ENCODE measurements around the gene OGFOD2. TPM values are rescaled to one million over a fixed set of nuclear protein-coding genes. Genes with fewer than 3 reads are reported as not detected.

Gene OGFOD2
- polyA plus RNA-seq, 1 donor (not counting 4 experiments of a cell fraction or from before 2014, with no cell fraction given), result 6.9 TPM

GRCh38 chr12:122958198-122958888 is 16.7 kb upstream of the OGFOD2 start:
- no peak overlapping the region for H3K9ac ChIP-seq (ENCODE audit: control insufficient read depth, extremely low read depth, insufficient read depth, low read length)
- no peaks in the 10 kb centered on the region for H3K27me3 ChIP-seq (ENCODE audit: control insufficient read depth, extremely low read depth, insufficient read depth, low read length)
- DNase-seq (ENCODE audit: low read depth, low spot score) (no peak), FAIRE-seq (no peak)
- H3K36me3 ChIP-seq (ENCODE audit: control insufficient read depth in 2 of 2, extremely low read depth in 1 of 2, insufficient read depth in 2 of 2, low read length in 2 of 2), result peaks cover 5 to 7% of the 10 kb centered on the region in 2 experiments
- H3K27ac ChIP-seq (ENCODE audit: control insufficient read depth, insufficient read depth, low read length), result no peak overlapping the region
- no peak overlapping the region for H2AFZ ChIP-seq (ENCODE audit: control insufficient read depth, low read length)
- H3K4me1 ChIP-seq (ENCODE audit: control insufficient read depth, extremely low read depth, insufficient read depth, low read length), result peaks cover 6% of the 10 kb centered on the region
- no peaks in the 10 kb centered on the region for H3K9me3 ChIP-seq (ENCODE audit: control insufficient read depth, low read depth, low read length)
- TF ChIP-seq EZH2 (IDR thresholded peaks at IDR 0.05; ENCODE audit: low read length) (no peak), CTCF (optimal IDR thresholded peaks at IDR 0.05 in 1 of 3, IDR thresholded peaks at IDR 0.05 in 1 of 3, conservative IDR thresholded peaks at IDR 0.05 in 1 of 3; ENCODE audit: extremely low read depth in 1 of 3, insufficient read depth in 2 of 3, low read length in 3 of 3) (no peak)
- H3K4me2 ChIP-seq (ENCODE audit: control insufficient read depth, extremely low read depth, insufficient read depth, low read depth, low read length), result no peak overlapping the region
- H4K20me1 ChIP-seq (ENCODE audit: control insufficient read depth, extremely low read depth, insufficient read depth, low read length), result no peaks in the 10 kb centered on the region
- H3K9me1 ChIP-seq (ENCODE audit: control insufficient read depth, extremely low read depth, insufficient read depth, low read length), result no peaks in the 10 kb centered on the region
- dilution Hi-C loops (cut with MboI; ENCODE audit: extremely low pct_ligation_motif_present, low sequenced_read_pairs), result no loop called here
- H3K4me3 ChIP-seq (ENCODE audit: control insufficient read depth in 2 of 3, extremely low read depth in 1 of 3, insufficient read depth in 2 of 3, low read depth in 1 of 3, low read length in 3 of 3), result no peak overlapping the region
- peaks cover 2% of the 10 kb centered on the region for H3K79me2 ChIP-seq (ENCODE audit: control insufficient read depth, insufficient read depth, low read length)

GRCh38 chr12:122959566-122960192 is 15.4 kb upstream of the OGFOD2 start:
- H3K36me3 ChIP-seq (ENCODE audit: control insufficient read depth in 2 of 2, extremely low read depth in 1 of 2, insufficient read depth in 2 of 2, low read length in 2 of 2), result peaks cover 5 to 7% of the 10 kb centered on the region in 2 experiments
- FAIRE-seq (no peak), DNase-seq (ENCODE audit: low read depth, low spot score) (no peak)
- H3K27me3 ChIP-seq (ENCODE audit: control insufficient read depth, extremely low read depth, insufficient read depth, low read length), result no peaks in the 10 kb centered on the region
- no peak overlapping the region for H3K27ac ChIP-seq (ENCODE audit: control insufficient read depth, insufficient read depth, low read length)
- peaks cover 9% of the 10 kb centered on the region for H3K79me2 ChIP-seq (ENCODE audit: control insufficient read depth, insufficient read depth, low read length)
- no peaks in the 10 kb centered on the region for H4K20me1 ChIP-seq (ENCODE audit: control insufficient read depth, extremely low read depth, insufficient read depth, low read length)
- H3K4me2 ChIP-seq (ENCODE audit: control insufficient read depth, extremely low read depth, insufficient read depth, low read depth, low read length), result no peak overlapping the region
- no peaks in the 10 kb centered on the region for H3K9me1 ChIP-seq (ENCODE audit: control insufficient read depth, extremely low read depth, insufficient read depth, low read length)
- no peak overlapping the region for H3K9ac ChIP-seq (ENCODE audit: control insufficient read depth, extremely low read depth, insufficient read depth, low read length)
- H3K4me1 ChIP-seq (ENCODE audit: control insufficient read depth, extremely low read depth, insufficient read depth, low read length), result peaks cover 6% of the 10 kb centered on the region
- no peak for TF ChIP-seq EZH2 (IDR thresholded peaks at IDR 0.05; ENCODE audit: low read length)
- TF ChIP-seq CTCF (optimal IDR thresholded peaks at IDR 0.05 in 1 of 3, IDR thresholded peaks at IDR 0.05 in 1 of 3, conservative IDR thresholded peaks at IDR 0.05 in 1 of 3; ENCODE audit: extremely low read depth in 1 of 3, insufficient read depth in 2 of 3, low read length in 3 of 3), result no peak
- no peak overlapping the region for H2AFZ ChIP-seq (ENCODE audit: control insufficient read depth, low read length)
- no peak overlapping the region for H3K4me3 ChIP-seq (ENCODE audit: control insufficient read depth in 2 of 3, extremely low read depth in 1 of 3, insufficient read depth in 2 of 3, low read depth in 1 of 3, low read length in 3 of 3)
- dilution Hi-C loops (cut with MboI; ENCODE audit: extremely low pct_ligation_motif_present, low sequenced_read_pairs), result no loop called here
- H3K9me3 ChIP-seq (ENCODE audit: control insufficient read depth, low read depth, low read length), result no peaks in the 10 kb centered on the region
